HCT116 (cell line): ENCODE data around the gene SH2B2. TPM values are rescaled to one million over a fixed set of nuclear protein-coding genes. Genes with fewer than 3 reads are reported as not detected.

Experiments used
- ATAC-seq: fragments of 200-7000 bp; cut with Tn5 transposase; 2 replicates; pipeline ENCODE4 v1.9.1; 2020; ENCODE audit warnings: mild to moderate bottlenecking, moderate library complexity
- BruUV-seq: library from RNA; stranded (reverse); fragments of 400-500 nt; replicated peaks from 2 replicates; lab custom pipeline; 2021; lab: Mats Ljungman, UMichigan
- CTCF ChIA-PET: fragments of 300-600 bp; sonication (Branson Sonifier 250); formaldehyde crosslinking; loops from one replicate; lab custom pipeline; 2021; ENCODE audit warnings: antibody characterized with exemption; lab: Charles Lee
- POLR2A ChIA-PET: fragments of 300-600, 350-600 bp; sonication (Branson Sonifier 250); formaldehyde crosslinking; loops from one replicate; lab custom pipeline; 2021; ENCODE audit warnings: antibody characterized with exemption; lab: Charles Lee
- RAD21 ChIA-PET, 2 experiments: fragments of 300-600 bp; sonication (Branson Sonifier 250); formaldehyde crosslinking; loops; one replicate each; lab custom pipeline; 2023; ENCODE audit warnings: low total read pairs in 2 of 2; ENCODE audit not compliant: uncharacterized antibody in 2 of 2, unreplicated experiment in 2 of 2, low non-redundant PET in 1 of 2; lab: Charles Lee
- DNase-seq: peaks from one replicate; pipeline ENCODE4 v3.0.0-alpha.2; 2010; ENCODE audit warnings: low read depth, low spot score
- H2AFZ ChIP-seq: fragments of 200-600 bp; shearing (Covaris generic), sonication (generic); 2 replicates; pipeline ENCODE4 v1.6.1; 2017; ENCODE audit warnings: low read depth, mixed run types, mixed read lengths, antibody characterized with exemption, low read length; ENCODE audit not compliant: poor library complexity, severe bottlenecking
- H3K27ac ChIP-seq: 2 replicates; pipeline ENCODE4 v1.5.1; 2012; ENCODE audit warnings: low read depth, low read length
- H3K27me3 ChIP-seq: fragments of 200-600 bp; sonication (generic); 2 replicates; pipeline ENCODE4 v1.6.1; 2016; ENCODE audit warnings: mixed run types, low read length, mixed read lengths; ENCODE audit not compliant: insufficient read depth
- H3K36me3 ChIP-seq, 2 experiments: fragments of 200-500 bp in 1 of 2; fragments of 200-600 bp in 1 of 2; sonication (Bioruptor generic) in 1 of 2; sonication (generic) in 1 of 2; 2 replicates each; pipeline versions ENCODE4 v1.5.1 to v1.6.1; 2014 to 2016; ENCODE audit warnings: low read length in 2 of 2, inconsistent platforms in 1 of 2, mixed read lengths in 1 of 2, mixed run types in 1 of 2; ENCODE audit not compliant: insufficient read depth in 2 of 2, control insufficient read depth in 1 of 2
- H3K4me1 ChIP-seq, 2 experiments: fragments of 200-600 bp in 1 of 2; sonication (generic) in 1 of 2; 2 replicates each; pipeline versions ENCODE4 v1.5.1 to v1.6.1; 2012 to 2017; ENCODE audit warnings: low read length in 2 of 2, inconsistent platforms in 1 of 2, mild to moderate bottlenecking in 1 of 2, mixed read lengths in 1 of 2, mixed run types in 1 of 2, moderate library complexity in 1 of 2; ENCODE audit not compliant: insufficient read depth in 2 of 2, control insufficient read depth in 1 of 2
- H3K4me2 ChIP-seq: fragments of 200-600 bp; sonication (generic); 2 replicates; pipeline ENCODE4 v1.6.1; 2017; ENCODE audit warnings: mixed run types, low read length, mixed read lengths
- H3K4me3 ChIP-seq, 2 experiments: fragments of 200-600 bp in 1 of 2; sonication (generic) in 1 of 2; replicated peaks in 1 of 2; 2 replicates each; pipeline ENCODE4 v1.5.1; 2011 to 2016; ENCODE audit warnings: low read length in 2 of 2, control low read depth in 1 of 2, low read depth in 1 of 2, mild to moderate bottlenecking in 1 of 2, mixed read lengths in 1 of 2, mixed run types in 1 of 2
- H3K79me2 ChIP-seq: fragments of 200-600 bp; sonication (generic); 2 replicates; pipeline ENCODE4 v1.6.1; 2017; ENCODE audit warnings: mild to moderate bottlenecking, mixed run types, low read length, moderate library complexity, mixed read lengths; ENCODE audit not compliant: insufficient read depth
- H3K9ac ChIP-seq: fragments of 200-600 bp; sonication (generic); 2 replicates; pipeline ENCODE4 v1.6.1; 2016; ENCODE audit warnings: low read length, mixed read lengths
- H3K9me2 ChIP-seq: fragments of 200-600 bp; sonication (generic), shearing (Covaris generic); 2 replicates; pipeline ENCODE4 v1.6.1; 2017; ENCODE audit warnings: mixed run types, mild to moderate bottlenecking, moderate library complexity; ENCODE audit not compliant: insufficient read depth
- H3K9me3 ChIP-seq, 2 experiments: fragments of 200-500 bp in 1 of 2; fragments of 200-600 bp in 1 of 2; sonication (Bioruptor generic) in 1 of 2; sonication (generic) in 1 of 2; 2 replicates each; pipeline ENCODE4 v1.6.1; 2014 to 2017; ENCODE audit warnings: low read length in 2 of 2, mixed read lengths in 2 of 2, inconsistent platforms in 1 of 2, low read depth in 1 of 2, mild to moderate bottlenecking in 1 of 2, mixed run types in 1 of 2, moderate library complexity in 1 of 2; ENCODE audit not compliant: control insufficient read depth in 1 of 2, insufficient read depth in 1 of 2
- H4K20me1 ChIP-seq: fragments of 200-600 bp; sonication (generic), shearing (Covaris generic); 2 replicates; pipeline ENCODE4 v1.6.1; 2017; ENCODE audit warnings: mixed run types, mild to moderate bottlenecking, moderate library complexity; ENCODE audit not compliant: insufficient read depth
- ATF3 ChIP-seq: IDR thresholded peaks from 2 replicates; pipeline ENCODE4 v1.6.1; 2012
- EGR1 ChIP-seq: IDR thresholded peaks from 2 replicates; pipeline ENCODE4 v1.6.1; 2012; ENCODE audit warnings: low read depth
- EZH2phosphoT487 ChIP-seq: fragments of 200-600 bp; IDR thresholded peaks from 2 replicates; pipeline ENCODE4 v1.6.1; 2018; ENCODE audit warnings: antibody characterized with exemption, borderline replicate concordance
- FOSL1 ChIP-seq: IDR thresholded peaks from 2 replicates; pipeline ENCODE4 v1.6.1; 2012; ENCODE audit warnings: low read depth
- JUND ChIP-seq: IDR thresholded peaks from 2 replicates; pipeline ENCODE4 v1.6.1; 2012
- MAX ChIP-seq: IDR thresholded peaks from 2 replicates; pipeline ENCODE4 v1.6.1; 2012
- POLR2A ChIP-seq: IDR thresholded peaks from 2 replicates; pipeline ENCODE4 v1.7.0; 2011; ENCODE audit warnings: borderline replicate concordance; ENCODE audit not compliant: insufficient read depth, insufficient read length; ENCODE audit errors: extremely low read depth
- POLR2AphosphoS5 ChIP-seq: IDR thresholded peaks from 2 replicates; pipeline ENCODE4 v1.6.1; 2011; ENCODE audit warnings: mild to moderate bottlenecking, low read depth, low read length, moderate library complexity
- RAD21 ChIP-seq: IDR thresholded peaks from 2 replicates; pipeline ENCODE4 v1.6.1; 2012; ENCODE audit warnings: low read depth, mild to moderate bottlenecking
- SP1 ChIP-seq: IDR thresholded peaks from 2 replicates; pipeline ENCODE4 v1.6.1; 2012; ENCODE audit warnings: low read depth
- SRF ChIP-seq: IDR thresholded peaks from 2 replicates; pipeline ENCODE4 v1.6.1; 2012; ENCODE audit warnings: low read depth
- TCF7L2 ChIP-seq: IDR thresholded peaks from 2 replicates; pipeline ENCODE4 v1.7.0; 2011; ENCODE audit warnings: borderline replicate concordance, inconsistent platforms; ENCODE audit not compliant: insufficient read depth, insufficient read length; ENCODE audit errors: extremely low read depth
- YY1 ChIP-seq: IDR thresholded peaks from 2 replicates; pipeline ENCODE4 v1.6.1; 2011; ENCODE audit warnings: low read length, low read depth, moderate library complexity, mild to moderate bottlenecking; ENCODE audit not compliant: insufficient replicate concordance; ENCODE audit errors: extremely low read depth
- ZBTB33 ChIP-seq: IDR thresholded peaks from 2 replicates; pipeline ENCODE4 v1.6.1; 2011; ENCODE audit warnings: mild to moderate bottlenecking, low read length, moderate library complexity; ENCODE audit not compliant: insufficient replicate concordance; ENCODE audit errors: extremely low read depth
- ZFX ChIP-seq: fragments of 450-650 bp; IDR thresholded peaks from 2 replicates; pipeline ENCODE4 v1.6.1; 2017
- ZNF274 ChIP-seq: fragments of 200-500 bp; sonication (Bioruptor generic); IDR thresholded peaks from 2 replicates; pipeline ENCODE4 v1.6.1; 2014; ENCODE audit warnings: mild to moderate bottlenecking, low read depth, low read length, inconsistent platforms
- intact Hi-C: fragments of 100-400 bp; cut with micrococcal nuclease; formaldehyde crosslinking; loops from 2 replicates; pipeline ENCODE4 v1.10.0; 2022
- total RNA-seq: library from RNA; stranded (reverse); gene quantifications from one replicate; pipeline ENCODE4 v1.2.1, GENCODE V29; 2021; ENCODE audit not compliant: unreplicated experiment

The SH2B2 gene
- total RNA-seq, 1 experiment from 2014 or later: 11.8 TPM

- Histone ChIP-seq H3K36me3 (peaks cover 0 to 3% of the 10 kb centered on the region in 2 experiments; a peak in 1 of 4 replicates), H3K79me2 (no peaks in the 10 kb centered on the region), H3K27me3 (no peaks in the 10 kb centered on the region), H3K4me1 (no peaks in the 10 kb centered on the region), H3K4me2 (no peak overlapping the region), H3K4me3 (no peak overlapping the region), H3K27ac (no peak overlapping the region), H3K9me2 (no peaks in the 10 kb centered on the region), H3K9me3 (no peaks in the 10 kb centered on the region), H4K20me1 (no peaks in the 10 kb centered on the region), H3K9ac (no peak overlapping the region), H2AFZ (no peak overlapping the region)
- intact Hi-C loops: no loop called here
- no TSS peak for BruUV-seq
- TF ChIP-seq ZFX (no peak), FOSL1 (no peak), ATF3 (no peak), SP1 (no peak), POLR2A (no peak), MAX (no peak), EGR1 (no peak), EZH2phosphoT487 (no peak), POLR2AphosphoS5 (no peak)
- DNase-seq (no peak), ATAC-seq (no peak)
- ChIA-PET CTCF (no interaction called here), POLR2A (no interaction called here), RAD21 (no interaction called here)
Observed at GRCh38 chr7:102244601-102245000, 42.1 kb upstream of the SH2B2 start.

- ChIA-PET RAD21 (interaction anchor here in 1 of 2 experiments (0.6 kb wide), 1 partner anchor 391 kb away, joined by 3 read pairs; no protein-coding TSS in a partner anchor), POLR2A (no interaction called here), CTCF (no interaction called here)
- intact Hi-C loops: no loop called here
- no peak overlapping the region for H2AFZ ChIP-seq
- no peaks in the 10 kb centered on the region for H4K20me1 ChIP-seq
- H3K27ac ChIP-seq: no peak overlapping the region
- no peaks in the 10 kb centered on the region for H3K9me3 ChIP-seq
- H3K9ac ChIP-seq: no peak overlapping the region
- no TSS peak for BruUV-seq
- no peaks in the 10 kb centered on the region for H3K79me2 ChIP-seq
- ATAC-seq (no peak), DNase-seq (no peak)
- no peaks in the 10 kb centered on the region for H3K9me2 ChIP-seq
- H3K4me3 ChIP-seq: no peak overlapping the region
- H3K36me3 ChIP-seq: peaks cover 0 to 3% of the 10 kb centered on the region in 2 experiments; a peak in 1 of 4 replicates
- H3K4me2 ChIP-seq: no peak overlapping the region
- H3K27me3 ChIP-seq: no peaks in the 10 kb centered on the region
- no peaks in the 10 kb centered on the region for H3K4me1 ChIP-seq
- TF ChIP-seq EGR1: no peak
- no peak for TF ChIP-seq SP1
- no peak for TF ChIP-seq ZNF274
- TF ChIP-seq POLR2AphosphoS5: no peak
- no peak for TF ChIP-seq POLR2A
- TF ChIP-seq ZFX: no peak
- no peak for TF ChIP-seq SRF
- TF ChIP-seq YY1: no peak
- TF ChIP-seq RAD21: no peak
- TF ChIP-seq JUND: no peak
- TF ChIP-seq EZH2phosphoT487: no peak
- no peak for TF ChIP-seq TCF7L2
- no peak for TF ChIP-seq ZBTB33
Observed at GRCh38 chr7:102248081-102248455, 38.6 kb upstream of the SH2B2 start.
